Left forelimb (tissue), 1 donor: ENCODE measurements around the gene CCT6B.
"Not testable (repeated sequence)": the region's sequence is repeated elsewhere in the genome, so short reads cannot be mapped to it uniquely, and the experiment has no call there.

Experiments used
- DNase-seq: peaks from one replicate; pipeline ENCODE4 v3.0.0-alpha.2; 2018; ENCODE audit warnings: low spot score

Gene CCT6B, protein sequence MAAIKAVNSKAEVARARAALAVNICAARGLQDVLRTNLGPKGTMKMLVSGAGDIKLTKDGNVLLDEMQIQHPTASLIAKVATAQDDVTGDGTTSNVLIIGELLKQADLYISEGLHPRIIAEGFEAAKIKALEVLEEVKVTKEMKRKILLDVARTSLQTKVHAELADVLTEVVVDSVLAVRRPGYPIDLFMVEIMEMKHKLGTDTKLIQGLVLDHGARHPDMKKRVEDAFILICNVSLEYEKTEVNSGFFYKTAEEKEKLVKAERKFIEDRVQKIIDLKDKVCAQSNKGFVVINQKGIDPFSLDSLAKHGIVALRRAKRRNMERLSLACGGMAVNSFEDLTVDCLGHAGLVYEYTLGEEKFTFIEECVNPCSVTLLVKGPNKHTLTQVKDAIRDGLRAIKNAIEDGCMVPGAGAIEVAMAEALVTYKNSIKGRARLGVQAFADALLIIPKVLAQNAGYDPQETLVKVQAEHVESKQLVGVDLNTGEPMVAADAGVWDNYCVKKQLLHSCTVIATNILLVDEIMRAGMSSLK

DNA sequence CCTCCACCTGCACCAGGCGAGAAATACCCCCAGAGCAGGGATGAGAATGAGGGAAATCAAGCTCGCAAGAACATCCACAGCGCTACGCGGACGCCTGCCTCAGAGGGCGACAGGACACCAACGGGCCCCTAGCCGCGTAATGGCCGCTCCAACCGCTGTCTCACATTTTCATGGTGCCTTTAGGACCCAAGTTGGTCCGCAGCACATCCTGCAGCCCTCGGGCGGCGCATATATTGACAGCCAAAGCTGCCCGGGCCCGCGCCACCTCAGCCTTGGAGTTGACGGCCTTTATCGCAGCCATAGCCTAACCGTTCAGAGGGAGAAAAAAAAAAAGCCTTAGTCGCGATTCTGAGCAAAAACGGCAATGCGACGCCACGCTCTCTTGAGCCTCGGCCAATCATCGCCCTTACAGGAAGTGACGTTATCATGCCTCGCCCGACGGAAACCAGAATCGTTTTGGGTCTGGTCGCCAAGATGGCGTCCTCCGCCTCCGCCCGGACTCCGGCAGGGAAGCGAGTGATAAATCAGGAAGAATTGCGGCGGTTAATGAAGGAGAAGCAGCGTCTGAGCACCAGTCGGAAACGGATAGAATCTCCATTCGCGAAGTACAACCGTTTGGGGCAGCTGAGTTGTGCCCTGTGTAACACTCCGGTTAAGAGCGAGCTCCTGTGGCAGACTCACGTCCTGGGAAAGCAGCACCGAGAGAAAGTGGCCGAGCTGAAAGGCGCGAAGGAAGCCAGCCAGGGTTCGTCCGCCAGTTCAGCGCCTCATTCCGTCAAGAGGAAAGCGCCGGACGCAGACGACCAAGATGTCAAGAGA is at the start of gene CCT6B, which contains the start of gene ZNF830:
CCT6B (minus strand) TSS at position 368 of the 819 bp plus-strand sequence; CDS start at position 301, 67 bp downstream.
ZNF830 (plus strand) TSS at position 448 of the 819 bp plus-strand sequence; CDS start at position 475, 27 bp downstream.
- DNase-seq, result peak; percentile 93

DNA sequence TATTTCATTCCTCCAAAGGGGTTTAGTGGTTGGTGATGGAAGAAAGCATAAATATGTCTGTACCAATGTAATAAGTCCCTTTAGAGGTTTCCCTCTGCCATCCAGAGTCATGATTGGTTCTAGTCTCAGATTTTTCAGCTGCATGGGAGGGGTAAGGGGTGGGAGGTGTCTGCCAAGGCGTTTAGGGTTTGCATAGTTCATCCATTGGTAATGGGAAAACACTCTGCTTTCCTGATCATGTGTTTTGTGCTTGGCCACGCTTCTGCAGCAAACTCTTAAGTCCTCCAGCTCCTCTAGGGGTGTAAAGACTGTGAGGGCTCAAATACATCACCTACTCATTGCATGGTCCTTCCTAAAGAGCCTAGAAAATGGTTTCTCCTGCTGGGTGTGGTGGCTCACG is 48.8 kb upstream of the CCT6B start:
- no peak for DNase-seq

DNA sequence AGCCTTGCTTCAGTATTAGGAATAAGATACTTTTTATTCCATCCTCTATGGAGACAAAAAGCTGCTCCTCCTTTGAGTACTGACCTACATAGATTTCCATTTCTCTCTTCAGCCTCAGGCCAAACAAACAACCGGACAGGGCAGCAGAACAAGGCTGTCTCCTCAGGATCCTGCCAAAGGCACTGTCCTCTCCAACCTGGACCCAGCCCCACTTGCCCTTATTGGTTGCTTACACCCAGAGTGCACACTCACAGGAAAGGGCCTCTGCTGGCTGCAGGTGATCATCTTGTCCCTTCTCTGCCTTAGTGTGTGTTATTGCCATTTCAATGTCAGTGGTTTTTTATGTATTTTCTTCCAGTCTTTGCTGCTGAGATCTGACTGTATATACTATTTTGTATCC is 45.7 kb upstream of the CCT6B start:
- peak; percentile 46 for DNase-seq

GRCh38 chr17:35006345-35006744 is 45.1 kb upstream of the CCT6B start:
- no peak for DNase-seq

GRCh38 chr17:35003778-35004177 is 42.5 kb upstream of the CCT6B start:
- DNase-seq, result no peak

DNA sequence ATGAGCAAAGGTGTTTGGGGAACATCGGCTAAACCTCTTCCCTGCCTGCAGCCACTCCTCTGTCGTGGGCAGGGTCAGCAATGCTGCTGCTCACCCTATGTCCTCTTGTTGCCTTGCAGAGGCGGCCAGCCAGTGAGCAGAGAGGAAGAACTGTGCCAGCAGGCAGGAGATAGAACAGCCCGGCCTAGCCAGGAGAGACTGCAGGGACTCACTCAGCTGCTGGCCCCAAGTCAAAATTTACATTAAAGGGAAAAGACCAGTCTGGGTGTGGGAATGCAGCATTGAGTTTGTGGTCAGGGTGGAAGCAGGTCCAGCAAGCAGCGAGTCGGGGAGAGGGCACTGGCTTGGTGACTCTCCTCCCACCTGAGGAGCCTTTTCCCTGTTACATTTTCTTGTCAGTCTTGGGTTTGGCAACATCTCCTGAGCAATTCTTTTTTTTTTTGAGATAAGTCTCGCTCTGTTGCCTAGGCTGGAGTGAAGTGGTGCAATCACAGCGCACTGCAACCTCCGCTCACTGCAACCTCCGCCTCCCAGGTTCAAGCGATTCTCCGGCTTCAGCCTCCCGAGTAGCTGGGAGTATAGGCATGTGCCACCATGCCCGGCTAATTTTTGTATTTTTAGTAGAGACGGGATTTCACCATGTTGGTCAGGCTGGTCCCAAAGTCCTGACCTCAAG is 41.8 kb upstream of the CCT6B start:
- DNase-seq, result no peak

GRCh38 chr17:35001549-35001948 is 40.3 kb upstream of the CCT6B start:
- no peak for DNase-seq

DNA sequence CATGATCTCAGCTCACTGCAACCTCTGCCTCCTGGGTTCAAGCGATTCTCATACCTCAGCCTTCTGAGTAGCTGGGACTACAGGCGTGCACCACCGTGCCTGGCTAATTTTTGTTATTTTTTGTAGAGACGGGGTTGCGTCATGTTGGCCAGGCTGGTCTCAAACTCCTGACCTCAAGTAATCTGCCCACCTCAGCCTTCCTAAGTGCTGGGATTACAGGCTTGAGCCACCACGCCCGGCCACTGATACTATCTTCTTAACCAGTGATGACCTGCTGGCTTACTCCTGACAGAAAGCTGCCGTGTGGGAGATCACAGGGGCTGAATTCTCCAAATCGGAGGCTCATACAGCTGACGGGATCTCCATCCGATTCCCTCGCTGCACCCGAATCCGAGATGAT is 39.7 kb upstream of the CCT6B start:
- not testable (repeated sequence) for DNase-seq

GRCh38 chr17:34999456-34999855 is 38.2 kb upstream of the CCT6B start:
- DNase-seq, result no peak

- no peak for DNase-seq
These were observed 36.9 kb upstream of the CCT6B start for GRCh38 chr17:34998205-34998604.

GRCh38 chr17:34997355-34997862 is 36.1 kb upstream of the CCT6B start:
- DNase-seq, result no peak

GRCh38 chr17:34996422-34997285 is 35.4 kb upstream of the CCT6B start:
- no peak for DNase-seq

- DNase-seq, result no peak
These were observed 31.8 kb upstream of the CCT6B start for GRCh38 chr17:34993031-34993430.

DNA sequence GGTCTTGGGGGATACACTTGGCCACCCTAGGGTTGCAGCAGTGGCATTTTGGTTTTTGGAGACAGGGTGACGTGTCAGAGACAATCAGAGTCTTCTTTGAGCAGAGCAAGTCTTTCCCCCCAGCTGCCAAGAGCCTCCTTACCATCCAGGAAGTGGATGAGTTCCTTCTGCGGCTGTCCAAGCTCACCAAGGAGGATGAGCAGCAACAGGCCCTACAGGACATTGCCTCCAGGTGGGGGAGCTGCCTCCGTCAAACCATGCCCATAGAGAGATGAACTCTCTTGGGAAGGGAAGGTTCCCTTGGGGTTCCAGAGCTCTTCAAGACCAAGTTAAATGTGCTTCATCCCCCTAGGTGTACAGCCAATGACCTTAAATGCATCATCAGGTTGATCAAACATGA is 30.3 kb upstream of the CCT6B start:
- DNase-seq, result no peak

GRCh38 chr17:34990921-34991365 is 29.7 kb upstream of the CCT6B start:
- no peak for DNase-seq

DNA sequence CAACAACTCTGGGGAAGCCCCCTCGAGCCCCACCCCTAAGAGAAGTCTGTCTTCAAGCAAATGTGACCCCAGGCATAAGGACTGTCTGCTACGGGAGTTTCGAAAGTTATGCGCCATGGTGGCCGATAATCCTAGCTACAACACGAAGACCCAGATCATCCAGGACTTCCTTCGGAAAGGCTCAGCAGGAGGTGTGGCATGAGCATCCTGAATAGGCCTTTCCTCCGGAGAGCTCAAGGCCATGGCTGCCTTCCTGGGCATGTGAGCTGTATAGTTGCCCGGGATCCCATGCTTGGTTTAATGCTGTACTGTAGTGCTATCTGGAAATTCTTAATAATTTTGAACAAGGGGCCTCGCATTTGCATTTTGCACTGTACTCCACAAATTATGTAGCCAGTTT is 28.2 kb upstream of the CCT6B start:
- no peak for DNase-seq

DNA sequence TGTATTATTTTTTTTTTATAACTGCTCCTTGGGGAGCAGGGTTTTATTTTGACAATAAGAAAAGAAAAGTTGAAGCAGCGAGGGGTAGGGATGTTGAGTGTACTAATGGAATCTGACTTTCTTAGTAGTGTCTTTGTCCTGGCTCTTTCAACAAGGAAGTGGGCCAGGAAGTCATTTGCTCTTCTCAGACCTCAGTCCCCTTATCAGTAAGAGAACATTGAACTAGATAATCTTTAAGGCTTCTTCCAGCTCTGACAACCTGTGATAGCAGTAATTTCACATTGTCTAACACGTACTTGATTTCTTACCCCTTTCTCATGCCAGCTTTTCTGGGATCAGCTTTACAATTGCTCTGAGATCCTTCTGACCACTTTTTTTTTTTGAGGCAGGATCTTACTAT is 27.4 kb upstream of the CCT6B start:
- no peak for DNase-seq

DNA sequence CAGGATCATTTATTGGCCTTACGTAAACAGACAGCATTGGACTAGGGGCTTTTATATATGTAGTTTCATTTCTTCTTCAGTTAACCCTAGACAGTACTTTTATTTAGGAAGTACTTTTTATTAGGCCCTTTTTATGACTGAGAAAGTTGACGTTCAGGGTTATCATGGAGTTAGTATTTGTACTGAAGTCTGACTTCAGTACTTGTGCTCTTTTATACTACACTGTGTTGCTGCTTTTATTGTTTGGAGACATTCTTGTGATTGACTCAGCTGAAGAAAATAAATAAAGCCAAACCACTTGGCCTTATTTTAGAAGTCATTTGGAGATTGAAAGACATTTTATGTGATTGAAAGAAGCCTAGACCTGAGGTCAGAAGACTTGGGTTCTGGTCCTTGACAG is 26.0 kb upstream of the CCT6B start:
- DNase-seq, result no peak

DNA sequence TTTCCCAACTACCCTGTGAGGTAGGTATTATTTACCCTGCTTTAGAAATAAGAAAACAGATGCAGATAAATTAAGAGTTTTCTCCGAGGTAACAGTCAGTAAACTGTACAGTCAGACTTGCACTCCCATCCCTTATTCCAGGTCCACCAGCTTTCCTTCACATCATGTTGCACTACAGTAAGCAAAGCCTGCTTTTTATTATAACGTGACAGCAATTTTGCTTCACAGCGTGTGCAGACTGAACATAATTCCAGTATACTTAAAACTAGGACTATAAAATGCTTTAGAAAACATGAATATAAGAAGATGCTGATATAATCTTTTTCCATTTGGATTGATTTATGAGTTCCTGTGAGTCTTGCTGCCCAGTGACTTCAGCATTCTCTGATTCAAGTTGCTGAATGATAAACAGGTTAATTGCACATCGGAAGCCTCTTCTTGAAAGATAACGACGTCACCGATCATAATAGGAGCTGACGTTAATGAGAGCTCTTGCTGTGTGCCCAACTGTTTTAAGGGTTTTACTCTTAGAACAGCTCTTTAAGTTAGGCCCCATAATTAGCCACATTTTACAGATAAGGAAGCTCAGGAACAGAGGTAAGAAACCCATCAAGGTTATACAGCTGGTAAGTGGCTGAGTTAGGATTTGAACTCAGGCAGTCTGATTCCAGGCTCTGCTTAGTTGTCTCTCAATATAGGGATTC is 20.4 kb upstream of the CCT6B start:
- DNase-seq, result no peak
